Measurements from ENCODE around the gene OCA2. TPM values are rescaled to one million over a fixed set of nuclear protein-coding genes. Genes with fewer than 3 reads are reported as not detected.

The OCA2 gene
- total RNA-seq, 1 experiment from 2014 or later, result 0.31 TPM

GRCh38 chr15:27983496-27983895 is 115.6 kb downstream of the OCA2 start:
- TF ChIP-seq CTCF (conservative IDR thresholded peaks at IDR 0.05), result no peak
- H2AK5ac ChIP-seq (ENCODE audit: insufficient read length, low read length), result no peak overlapping the region
- no peak for DNase-seq

More at GRCh38 chr15:27983496-27983895, 115.6 kb downstream of the OCA2 start:
- H3K9ac ChIP-seq (ENCODE audit: extremely low read depth, insufficient read length, low read length), result no peak overlapping the region
- no peak overlapping the region for H4K8ac ChIP-seq (replicated peaks; ENCODE audit: insufficient read length, low read depth, low read length)
- H3K27me3 ChIP-seq (ENCODE audit: insufficient read depth, low read length), result no peaks in the 10 kb centered on the region
- no peak overlapping the region for H3K4me2 ChIP-seq (ENCODE audit: insufficient read depth, insufficient read length, low read length)
- H2AFZ ChIP-seq (ENCODE audit: low read length), result no peak overlapping the region
- WGBS (ENCODE audit: extremely low coverage, insufficient read length, low lambda C conversion rate), result no CpG with 5 or more reads among the region's 9 CpGs
- no peaks in the 10 kb centered on the region for H3K23me2 ChIP-seq (ENCODE audit: insufficient read length, low read depth, low read length, poor library complexity, severe bottlenecking)
- no peaks in the 10 kb centered on the region for H3K4me1 ChIP-seq (ENCODE audit: insufficient read depth, low read length)
- no peak overlapping the region for H3K4ac ChIP-seq (ENCODE audit: low read depth, low read length)
- no peaks in the 10 kb centered on the region for H3K27me3 Mint-ChIP-seq (ENCODE audit: low read depth)
- H2BK12ac ChIP-seq (ENCODE audit: insufficient read length, low read depth, low read length), result no peak overlapping the region
- H3K4me3 Mint-ChIP-seq, result no peak overlapping the region
- no peak overlapping the region for H3K27ac ChIP-seq (ENCODE audit: insufficient read length, low read depth, low read length)
- H3K4me1 Mint-ChIP-seq, result no peaks in the 10 kb centered on the region
- H3K56ac ChIP-seq (ENCODE audit: insufficient read length, low read depth, low read length), result no peak overlapping the region
- no peaks in the 10 kb centered on the region; a peak in 1 of 5 replicates for H3K9me3 Mint-ChIP-seq
- no peaks in the 10 kb centered on the region for H3K9me3 ChIP-seq (ENCODE audit: control insufficient read depth, low read depth, low read length)
- H4K91ac ChIP-seq (ENCODE audit: insufficient read length, low read depth, low read length), result no peak overlapping the region
- no peaks in the 10 kb centered on the region for H3K79me1 ChIP-seq (ENCODE audit: insufficient read depth, low read depth, low read length, poor library complexity, severe bottlenecking)
- H3K14ac ChIP-seq (ENCODE audit: insufficient read depth, low read length), result no peak overlapping the region; the same call in 1 of the 2 replicates
- no peaks in the 10 kb centered on the region for H4K20me1 ChIP-seq (ENCODE audit: control insufficient read depth, insufficient read depth, insufficient read length)
- H3K23ac ChIP-seq (ENCODE audit: insufficient read length, low read depth, low read length), result no peak overlapping the region
- H3K36me3 Mint-ChIP-seq (ENCODE audit: insufficient read depth in 1 of 3, low read depth in 3 of 3), result no peaks in the 10 kb centered on the region
- no peak overlapping the region for H3T11ph ChIP-seq (ENCODE audit: low read length)
- H2BK5ac ChIP-seq (ENCODE audit: insufficient read length, low read length), result no peak overlapping the region
- no peaks in the 10 kb centered on the region for H3K79me2 ChIP-seq (ENCODE audit: insufficient read depth, low read length)
- no peak overlapping the region for H3K27ac Mint-ChIP-seq
- no peak overlapping the region for H2BK20ac ChIP-seq (ENCODE audit: low read depth, low read length, poor library complexity, severe bottlenecking)
- peak overlapping the region; percentile 51 for H4K5ac ChIP-seq (ENCODE audit: insufficient read length, low read depth, low read length)
- peak overlapping the region; percentile 11 for H3K18ac ChIP-seq (ENCODE audit: insufficient read length, low read depth, low read length)
- no peak overlapping the region for H2BK120ac ChIP-seq (ENCODE audit: low read depth, low read length, poor library complexity, severe bottlenecking)
- H2BK15ac ChIP-seq (ENCODE audit: low read depth, low read length), result no peak overlapping the region

Data from H9 (cell line).